Measurements from ENCODE around the gene SPTBN4. TPM values are rescaled to one million over a fixed set of nuclear protein-coding genes. Genes with fewer than 3 reads are reported as not detected.

SPTBN4 gene
- total and polyA plus RNA-seq, 2 of the 4 experiments (the other 2 are of a cell fraction): 0.72 to 0.91 TPM

DNA sequence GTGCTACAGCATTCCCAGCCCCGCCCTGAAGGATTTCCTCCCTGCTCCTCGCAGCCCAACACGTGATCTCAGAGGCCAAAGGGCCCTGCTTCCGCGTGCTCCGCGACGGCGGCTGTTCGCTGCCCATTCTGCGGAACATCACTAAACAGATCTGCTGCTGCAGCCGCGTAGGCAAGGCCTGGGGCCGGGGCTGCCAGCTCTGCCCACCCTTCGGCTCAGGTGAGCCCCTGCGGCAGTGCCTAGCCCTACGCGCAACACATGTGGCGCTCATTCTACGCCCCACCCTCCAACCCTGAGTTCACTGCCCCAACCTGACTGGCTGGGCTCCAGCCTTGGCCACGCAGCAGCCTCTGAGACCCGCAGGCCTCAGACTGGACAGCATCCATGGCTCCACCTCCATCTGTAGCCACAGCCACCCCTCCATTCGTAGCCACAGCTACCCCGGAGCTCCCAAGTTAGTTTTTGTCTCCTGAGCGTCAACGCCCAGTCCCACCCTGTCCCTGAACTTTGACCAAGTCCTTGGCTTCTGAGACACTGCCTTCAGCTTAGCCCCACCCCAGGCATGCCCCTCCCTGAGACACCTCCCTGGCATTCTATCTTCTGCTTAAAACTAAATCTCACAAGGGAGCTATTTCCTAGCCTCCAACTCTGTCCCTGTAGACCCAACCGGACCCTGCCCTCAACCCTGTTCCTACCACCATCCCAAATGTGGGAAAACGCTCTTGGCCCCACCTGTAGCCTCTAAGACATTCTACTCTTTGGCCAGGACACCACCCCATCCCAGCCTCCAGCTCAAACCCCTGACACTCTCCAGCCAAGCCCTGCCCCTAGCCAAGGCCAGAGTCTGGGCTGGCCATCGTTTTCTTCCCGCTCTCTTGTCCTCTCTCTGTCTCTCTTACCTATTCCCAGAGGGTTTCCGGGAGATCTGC lies 140.8 kb downstream of the SPTBN4 start (continued):
- TF ChIP-seq MAFK (IDR thresholded peaks at IDR 0.05; ENCODE audit: low read depth, low read length): no peak
- no peak for TF ChIP-seq FOS (IDR thresholded peaks at IDR 0.05; ENCODE audit: low read depth, low read length)

DNA sequence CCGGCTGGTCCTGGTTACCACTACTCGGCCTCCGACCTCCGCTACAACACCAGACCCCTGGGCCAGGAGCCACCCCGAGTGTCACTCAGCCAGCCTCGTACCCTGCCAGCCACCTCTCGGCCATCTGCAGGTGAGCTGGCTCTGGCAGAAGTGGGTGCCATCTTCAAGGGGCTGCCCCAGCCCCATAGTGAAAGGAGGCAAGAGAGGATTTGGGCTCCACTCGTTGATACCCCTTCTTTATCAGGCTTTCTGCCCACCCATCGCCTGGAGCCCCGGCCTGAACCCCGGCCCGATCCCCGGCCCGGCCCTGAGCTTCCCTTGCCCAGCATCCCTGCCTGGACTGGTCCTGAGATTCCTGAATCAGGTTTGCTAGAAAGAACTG lies 141.4 kb downstream of the SPTBN4 start:
- H3K36me3 ChIP-seq (ENCODE audit: control insufficient read depth, insufficient read depth, low read length): peaks cover 27% of the 10 kb centered on the region; the same call in 1 of the 2 replicates
- no peak overlapping the region for H3K9ac ChIP-seq (ENCODE audit: low read depth, low read length)
- ATAC-seq (ENCODE audit: low read depth): no peak
- dilution Hi-C loops (cut with HindIII; ENCODE audit: low sequenced_read_pairs, unreplicated experiment): no loop called here
- POLR2A ChIA-PET (ENCODE audit: unreplicated experiment): no interaction called here
- no TSS peak for BruUV-seq (replicated peaks)
- no peak for TF ChIP-seq FOS (IDR thresholded peaks at IDR 0.05; ENCODE audit: low read depth, low read length)
- no peak for TF ChIP-seq RAD21 (IDR thresholded peaks at IDR 0.05; ENCODE audit: low read length)
- no peak for TF ChIP-seq BHLHE40 (IDR thresholded peaks at IDR 0.05; ENCODE audit: low read depth, low read length)
- TF ChIP-seq, protein P1, sequence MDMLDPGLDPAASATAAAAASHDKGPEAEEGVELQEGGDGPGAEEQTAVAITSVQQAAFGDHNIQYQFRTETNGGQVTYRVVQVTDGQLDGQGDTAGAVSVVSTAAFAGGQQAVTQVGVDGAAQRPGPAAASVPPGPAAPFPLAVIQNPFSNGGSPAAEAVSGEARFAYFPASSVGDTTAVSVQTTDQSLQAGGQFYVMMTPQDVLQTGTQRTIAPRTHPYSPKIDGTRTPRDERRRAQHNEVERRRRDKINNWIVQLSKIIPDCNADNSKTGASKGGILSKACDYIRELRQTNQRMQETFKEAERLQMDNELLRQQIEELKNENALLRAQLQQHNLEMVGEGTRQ (IDR thresholded peaks at IDR 0.05; ENCODE audit: low read depth, low read length): no peak
- no peak for TF ChIP-seq CEBPB (IDR thresholded peaks at IDR 0.05; ENCODE audit: low read depth, low read length)
- no peak for TF ChIP-seq MAZ (IDR thresholded peaks at IDR 0.05; ENCODE audit: borderline replicate concordance, low read depth, low read length)
- no peak for TF ChIP-seq MAFK (IDR thresholded peaks at IDR 0.05; ENCODE audit: low read depth, low read length)
- no peak for TF ChIP-seq CHD1 (IDR thresholded peaks at IDR 0.05; ENCODE audit: low read depth, low read length)
- TF ChIP-seq RCOR1 (IDR thresholded peaks at IDR 0.05; ENCODE audit: insufficient replicate concordance, low read length): no peak
- H3K79me1 ChIP-seq (ENCODE audit: low read depth in 1 of 2, low read length in 2 of 2): peaks cover 0 to 10% of the 10 kb centered on the region in 2 experiments; a peak in 2 of 4 replicates
- no peaks in the 10 kb centered on the region for H4K20me1 ChIP-seq (ENCODE audit: insufficient read depth, low read length)
- no peak overlapping the region for H4K8ac ChIP-seq (ENCODE audit: low read depth in 2 of 2, low read length in 2 of 2)
- H3K23ac ChIP-seq (ENCODE audit: low read depth, low read length): no peak overlapping the region
- no peak overlapping the region for H2BK120ac ChIP-seq (ENCODE audit: low read depth, low read length)
- no peak overlapping the region for H4K91ac ChIP-seq (ENCODE audit: insufficient read depth, low read depth, low read length)
- H3K56ac ChIP-seq (ENCODE audit: extremely low read depth, insufficient read depth, low read length): no peak overlapping the region
- no peak overlapping the region for H3K14ac ChIP-seq (replicated peaks; ENCODE audit: low read depth, low read length)
- CTCF ChIA-PET: no interaction called here
- no peak overlapping the region for H3K4ac ChIP-seq (ENCODE audit: low read depth, low read length)
- no peak overlapping the region for H3K27ac ChIP-seq (ENCODE audit: insufficient read depth, low read length)
- H3K4me2 ChIP-seq (ENCODE audit: low read depth, low read length): no peak overlapping the region
- no peak for DNase-seq
- peaks cover 13% of the 10 kb centered on the region for H3K9me1 ChIP-seq (ENCODE audit: insufficient read depth, low read length)
- H3K18ac ChIP-seq (ENCODE audit: low read depth, low read length): no peak overlapping the region
- in situ Hi-C loops (cut with MboI; ENCODE audit: low sequenced_read_pairs): loop anchor here (10.0 kb wide), 1 partner anchor 303 kb away; no protein-coding TSS in a partner anchor
- intact Hi-C loops (cut with micrococcal nuclease): no loop called here
- no peaks in the 10 kb centered on the region for H3K9me3 ChIP-seq (ENCODE audit: control insufficient read depth, insufficient read depth, low read length)
- H4K5ac ChIP-seq (ENCODE audit: low read depth, low read length): no peak overlapping the region
- no peaks in the 10 kb centered on the region for H3K27me3 ChIP-seq (ENCODE audit: control insufficient read depth, insufficient read depth, low read length)
- peak overlapping the region; percentile 49 for H2AK9ac ChIP-seq (replicated peaks; ENCODE audit: low read depth, low read length, poor library complexity)
- WGBS, 2 experiments (ENCODE audit: extremely low coverage in 2 of 2, insufficient read length in 1 of 2): no CpG with 5 or more reads among the region's 14 CpGs
- no peak overlapping the region for H2AFZ ChIP-seq (replicated peaks; ENCODE audit: low read length, poor library complexity)
- H2AK5ac ChIP-seq (ENCODE audit: low read depth, low read length): no peak overlapping the region
- H3K4me1 ChIP-seq (ENCODE audit: control insufficient read depth, insufficient read depth, low read length): peaks cover 13% of the 10 kb centered on the region; the same call in 1 of the 2 replicates
- no peak overlapping the region for H2BK15ac ChIP-seq (ENCODE audit: low read depth, low read length)
- H2BK20ac ChIP-seq (ENCODE audit: low read depth, low read length): no peak overlapping the region
- H3K4me3 ChIP-seq (ENCODE audit: insufficient read depth, low read depth, low read length): no peak overlapping the region
- H2BK5ac ChIP-seq (ENCODE audit: low read depth, low read length, poor library complexity, severe bottlenecking): no peak overlapping the region
